HG03066 (cell line): Measurements from ENCODE around the gene WDTC1.
A peak's percentile ranks its signal among the peaks of the same experiment; 100 is the strongest.

ENCODE experiments used
- ATAC-seq: cut with Tn5 transposase; IDR thresholded peaks from one replicate; pipeline ENCODE4 v1.9.1; 2021; ENCODE audit warnings: low read depth; ENCODE audit not compliant: unreplicated experiment

WDTC1 gene

DNA sequence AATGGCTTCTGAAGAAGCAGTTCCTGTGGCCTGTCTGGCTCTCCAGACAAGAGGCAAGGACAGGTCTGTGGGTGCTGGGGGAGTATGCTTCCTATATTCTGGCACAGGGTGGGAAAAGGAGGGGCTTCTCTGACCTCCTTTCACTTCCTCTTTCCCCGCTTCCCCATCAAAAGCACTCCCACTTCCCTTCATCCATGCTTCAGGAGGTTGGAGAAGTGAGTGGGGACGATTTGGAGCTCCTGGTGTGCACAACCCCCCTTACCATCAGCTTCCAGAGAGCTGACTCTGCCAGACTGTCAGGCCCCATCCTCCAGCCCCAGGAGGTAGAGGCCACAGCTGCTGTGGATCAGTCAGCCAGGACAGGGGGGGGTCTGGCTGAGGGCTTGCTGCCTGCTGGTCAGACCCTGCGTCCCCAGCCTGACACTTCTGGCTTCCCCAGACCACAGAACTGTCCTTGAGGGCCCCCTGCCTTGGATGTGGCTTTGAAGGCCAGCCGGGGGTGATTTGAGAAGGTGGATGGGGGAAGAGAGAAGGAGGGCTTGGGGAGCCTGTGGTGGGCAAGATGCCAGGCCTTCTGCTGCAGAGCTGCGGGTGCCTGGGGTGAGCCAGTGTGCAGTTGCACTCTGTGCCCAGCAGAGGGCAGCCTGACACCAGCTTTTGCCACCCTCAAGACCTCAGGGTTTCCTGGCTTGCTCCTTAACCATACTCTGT is 66.1 kb downstream of the WDTC1 start:
- ATAC-seq, result no peak

DNA sequence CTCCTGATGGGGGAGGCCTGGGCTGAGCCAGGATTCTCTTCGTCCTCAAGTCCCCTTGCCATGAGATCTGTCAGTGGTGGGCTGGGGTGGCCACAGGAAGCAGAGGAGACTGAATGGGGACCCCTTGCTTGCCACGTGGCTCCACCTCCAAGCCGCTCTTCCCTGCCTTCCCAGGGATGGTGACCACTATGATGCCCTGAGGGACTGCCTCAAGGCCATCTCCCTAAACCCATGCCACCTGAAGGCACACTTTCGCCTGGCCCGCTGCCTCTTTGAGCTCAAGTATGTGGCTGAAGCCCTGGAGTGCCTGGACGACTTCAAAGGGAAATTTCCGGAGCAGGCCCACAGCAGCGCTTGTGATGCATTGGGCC is 66.6 kb downstream of the WDTC1 start:
- ATAC-seq, result no peak

DNA sequence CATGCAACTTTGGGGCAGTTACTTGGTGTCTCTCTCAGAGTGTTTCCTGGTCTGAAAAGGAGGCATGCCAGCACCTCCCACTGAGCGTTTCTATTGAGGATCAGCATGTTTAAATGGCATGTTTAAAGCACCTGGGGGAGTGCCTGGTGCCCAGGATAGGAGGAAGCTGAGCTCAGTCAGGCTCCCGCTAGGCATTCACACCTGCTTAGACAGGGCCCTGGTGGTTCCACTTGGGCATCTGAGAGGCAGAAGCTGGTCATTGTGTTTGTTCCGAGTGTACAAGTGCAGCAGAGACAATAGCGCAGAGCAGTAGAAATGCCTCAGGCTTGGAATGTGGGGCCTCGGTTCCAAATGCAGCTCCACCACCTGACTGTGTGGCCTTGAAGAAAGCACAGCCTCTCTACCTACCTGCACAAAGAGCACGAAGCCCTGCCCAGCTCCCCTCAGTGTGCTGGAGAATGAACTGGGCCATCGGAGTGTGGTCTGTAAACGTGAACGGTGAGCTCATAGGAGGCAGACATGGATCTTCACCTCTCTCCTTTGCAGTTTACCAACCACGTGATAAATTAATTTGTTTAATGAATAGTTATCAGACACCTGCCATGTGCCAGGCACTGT is 67.3 kb downstream of the WDTC1 start:
- ATAC-seq, result no peak

DNA sequence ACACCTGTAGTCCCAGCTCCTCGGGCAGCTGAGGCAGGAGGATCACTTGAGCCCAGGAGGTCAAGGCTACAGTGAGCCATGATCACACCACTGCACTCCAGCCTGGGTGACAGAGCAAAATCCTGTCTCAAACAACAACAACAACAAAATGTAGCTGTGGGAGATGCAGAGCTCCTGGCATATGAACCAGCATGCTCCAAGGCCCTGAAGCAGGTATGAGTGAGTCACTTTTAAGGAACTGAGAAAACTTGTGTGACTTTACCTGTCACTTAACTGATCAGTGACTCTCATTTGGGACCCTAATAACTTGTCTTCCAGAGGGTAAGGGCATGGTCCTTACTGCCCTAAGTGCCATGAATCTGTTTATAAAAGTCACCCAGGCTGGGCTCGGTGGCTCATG is 68.2 kb downstream of the WDTC1 start:
- ATAC-seq, result no peak

DNA sequence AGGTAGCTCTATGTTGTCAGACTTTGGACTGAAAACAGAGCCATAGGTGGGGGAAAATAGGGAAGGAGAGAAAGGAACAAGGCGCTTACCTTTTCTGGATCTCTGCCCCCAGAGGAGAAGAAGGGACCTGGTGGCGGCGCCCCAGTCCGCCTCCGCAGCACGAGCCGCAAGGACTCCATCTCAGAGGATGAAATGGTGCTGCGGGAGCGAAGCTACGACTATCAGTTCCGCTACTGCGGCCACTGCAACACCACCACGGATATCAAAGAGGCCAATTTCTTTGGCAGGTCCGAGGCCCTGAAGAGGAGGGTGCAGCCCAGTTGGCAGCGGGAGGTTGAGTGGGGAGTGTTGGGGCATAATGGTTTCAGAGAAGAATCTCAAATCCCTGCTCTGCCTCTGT is 69.1 kb downstream of the WDTC1 start:
- ATAC-seq, result no peak

DNA sequence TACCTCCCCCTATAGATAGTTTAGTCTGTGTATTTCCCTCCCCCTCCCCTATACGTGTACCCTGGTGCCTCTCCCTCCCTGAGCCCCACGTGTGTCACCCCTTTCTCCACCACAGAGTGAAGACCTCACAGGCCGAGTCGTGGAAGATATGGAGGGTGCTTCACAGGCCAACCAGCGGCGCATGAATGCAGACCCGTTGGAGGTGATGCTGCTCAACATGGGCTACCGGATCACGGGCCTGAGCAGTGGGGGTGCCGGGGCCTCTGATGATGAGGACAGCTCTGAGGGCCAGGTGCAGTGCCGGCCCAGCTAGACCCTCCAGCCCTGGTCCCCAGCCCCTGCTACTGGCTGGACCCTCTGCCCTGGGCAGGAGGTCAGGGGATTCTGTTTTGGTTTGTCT is 71.6 kb downstream of the WDTC1 start:
- no peak for ATAC-seq

DNA sequence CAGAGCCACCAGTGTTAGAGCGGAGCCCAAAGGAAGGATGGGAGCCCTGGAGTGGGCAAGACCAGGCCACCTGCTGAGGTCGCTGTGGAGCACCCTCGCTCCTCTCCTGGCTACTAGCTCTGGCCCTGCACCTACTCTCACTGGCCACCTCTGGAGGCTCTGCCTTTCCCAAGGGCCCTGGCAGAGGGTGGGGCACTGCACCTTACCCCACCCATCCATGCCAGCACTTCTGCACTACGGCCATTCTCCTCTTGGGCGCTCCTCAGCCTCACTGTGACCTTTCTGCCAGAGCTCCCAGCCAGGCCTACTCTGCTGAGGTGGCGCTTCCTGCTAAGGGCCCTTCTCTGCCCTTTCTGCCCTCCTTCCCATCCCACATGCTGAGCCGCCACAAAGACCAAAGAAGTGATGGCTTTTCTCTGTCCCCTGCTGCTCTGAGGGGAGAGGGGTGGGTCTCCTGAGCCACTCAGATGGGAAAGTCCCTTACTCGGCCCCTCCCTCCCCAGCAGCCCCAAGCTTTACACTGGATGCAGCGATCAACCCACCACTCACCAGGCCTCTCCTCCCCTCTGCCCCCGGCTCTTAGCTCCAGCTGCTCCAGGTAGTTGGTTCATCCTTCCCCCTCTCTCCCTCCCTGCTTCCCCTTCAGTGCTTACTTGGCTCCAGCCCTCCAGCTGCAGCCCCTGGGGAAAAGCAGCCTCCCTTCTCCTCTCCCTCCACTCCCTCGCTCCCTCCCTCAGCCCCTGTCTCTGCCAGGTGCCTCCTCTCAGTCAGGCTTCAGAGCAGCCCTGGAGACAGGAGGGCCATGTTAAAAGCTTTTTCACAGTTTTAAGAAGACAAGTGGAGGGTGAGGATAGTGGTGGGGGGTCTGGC is 72.7 kb downstream of the WDTC1 start:
- ATAC-seq, result no peak

DNA sequence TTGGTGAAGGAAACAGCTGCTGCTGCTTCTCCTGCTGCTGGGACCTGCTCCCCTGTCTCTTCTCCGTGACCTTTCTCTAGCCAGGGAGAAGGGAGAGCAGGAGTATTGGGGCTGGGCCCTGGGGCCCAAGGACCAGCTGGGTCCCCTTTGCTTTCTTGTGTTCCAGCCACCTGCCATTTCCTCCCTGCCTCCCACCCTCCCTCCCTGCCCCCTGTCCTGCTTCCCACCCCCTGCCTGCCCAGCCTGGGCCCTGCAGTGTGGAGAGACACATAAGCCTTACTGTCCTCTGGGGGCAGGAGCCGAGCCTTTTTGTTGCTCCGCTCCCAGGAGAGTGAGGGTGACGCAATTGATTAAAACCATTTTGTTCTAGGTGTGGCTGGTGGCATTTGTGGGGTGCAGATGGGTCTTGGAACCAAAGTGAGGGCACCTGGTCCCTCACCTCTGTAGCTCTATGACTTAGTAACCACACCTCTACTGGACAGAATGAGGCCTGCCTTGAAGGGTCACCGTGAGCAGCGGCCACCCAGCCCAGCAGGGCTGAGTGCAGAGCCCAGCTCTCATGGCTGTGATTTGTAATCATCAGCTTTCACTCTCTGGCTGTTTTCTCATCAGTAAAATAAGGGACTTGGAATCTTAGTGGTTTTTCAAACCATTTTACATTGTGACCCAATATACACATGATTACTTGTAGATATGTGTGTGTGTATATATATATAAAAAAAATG is 73.6 kb downstream of the WDTC1 start:
- no peak for ATAC-seq

DNA sequence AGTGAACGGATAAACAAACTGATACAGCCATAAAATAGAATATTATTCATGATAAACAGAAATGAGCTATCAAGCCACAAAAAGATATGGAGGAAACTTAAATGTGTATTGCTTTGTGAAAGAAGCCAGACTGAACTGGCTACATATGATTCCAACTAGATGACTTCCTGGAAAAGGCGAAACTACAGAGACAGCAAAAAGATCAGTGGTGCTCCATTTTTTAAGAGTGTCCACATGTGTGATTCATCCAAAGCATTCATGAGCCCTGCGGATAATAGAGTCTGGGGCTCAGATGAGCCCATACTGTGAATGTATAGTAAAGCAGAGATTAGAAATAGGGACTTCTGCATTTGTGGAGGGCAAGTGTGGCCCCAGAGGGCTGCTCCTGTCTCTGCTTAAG is 79.7 kb downstream of the WDTC1 start:
- no peak for ATAC-seq

DNA sequence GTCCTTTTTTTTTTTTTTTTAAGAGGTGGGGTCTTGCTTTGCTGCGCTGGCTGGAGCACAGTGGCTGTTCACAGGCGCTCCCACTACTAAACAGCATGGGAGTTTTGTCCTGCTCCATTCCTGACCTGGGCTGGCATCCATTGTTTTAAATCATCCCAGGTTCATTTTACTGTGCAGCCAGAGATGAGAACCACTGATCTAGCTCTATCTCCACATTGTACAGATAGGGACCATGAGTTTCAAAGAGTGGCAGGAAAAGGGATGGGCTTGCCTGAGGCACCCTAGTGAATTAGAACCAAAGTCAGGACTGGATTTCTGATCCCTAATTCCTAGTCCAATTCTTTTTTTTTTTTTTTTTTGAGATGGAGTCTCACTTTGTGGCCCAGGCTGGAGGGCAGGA is 80.3 kb downstream of the WDTC1 start:
- no peak for ATAC-seq

DNA sequence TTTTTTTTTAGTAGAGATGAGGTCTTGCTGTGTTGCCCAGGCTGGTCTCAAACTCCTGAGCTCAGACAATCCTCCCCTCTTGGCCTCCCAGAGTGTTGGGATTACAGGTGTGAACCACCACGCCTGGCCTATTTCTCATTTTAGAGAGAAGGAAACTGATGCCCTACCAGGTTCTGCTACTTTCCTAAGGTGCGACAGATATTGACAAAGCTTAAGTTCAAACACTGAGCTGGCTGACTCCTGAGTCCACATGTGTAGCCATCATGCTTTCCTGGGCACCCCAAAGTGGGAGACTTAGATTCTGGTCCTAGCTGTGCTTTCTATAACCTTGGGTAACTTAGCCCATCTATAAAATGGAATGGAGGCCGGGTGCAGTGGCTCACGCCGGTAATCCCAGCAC is 82.4 kb downstream of the WDTC1 start:
- no peak for ATAC-seq

DNA sequence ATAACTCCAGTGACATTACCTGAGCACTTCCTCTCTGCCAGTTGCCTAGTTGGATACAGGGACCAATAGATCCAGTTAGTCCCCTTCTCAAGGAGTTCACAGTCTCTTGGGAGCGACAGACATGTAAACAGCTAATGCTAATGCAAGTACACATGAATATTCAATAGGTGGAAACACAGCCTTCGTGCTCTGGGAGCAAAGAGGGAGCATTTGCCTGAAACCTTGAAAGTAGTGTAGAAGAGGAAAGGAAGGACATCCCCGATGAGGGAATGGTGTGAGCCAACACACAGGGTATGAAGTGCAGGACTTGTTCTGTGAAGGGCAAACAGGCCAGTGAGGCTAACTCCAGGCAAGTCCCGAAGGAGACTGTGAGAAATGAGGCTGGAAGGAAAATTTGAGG is 83.7 kb downstream of the WDTC1 start:
- no peak for ATAC-seq

DNA sequence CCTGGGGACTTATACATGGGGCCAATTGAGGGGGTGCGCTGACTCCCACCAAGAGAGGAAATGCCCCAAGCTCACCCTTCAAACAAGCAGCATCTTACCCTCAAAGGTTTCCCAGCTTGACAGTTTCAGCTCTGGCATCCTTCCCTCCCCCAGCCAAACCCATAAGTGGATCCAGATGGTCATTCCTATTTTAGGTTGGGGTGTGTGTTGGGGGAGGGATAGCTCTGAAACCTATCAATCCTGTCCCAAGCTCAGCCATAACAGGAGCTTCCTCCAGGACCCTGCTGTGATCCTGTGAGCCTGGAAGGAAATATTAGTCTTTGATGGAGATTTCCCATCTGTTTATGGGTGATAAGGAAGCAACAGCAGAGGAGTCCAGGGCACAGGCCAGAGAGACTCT is 84.2 kb downstream of the WDTC1 start:
- ATAC-seq, result no peak

DNA sequence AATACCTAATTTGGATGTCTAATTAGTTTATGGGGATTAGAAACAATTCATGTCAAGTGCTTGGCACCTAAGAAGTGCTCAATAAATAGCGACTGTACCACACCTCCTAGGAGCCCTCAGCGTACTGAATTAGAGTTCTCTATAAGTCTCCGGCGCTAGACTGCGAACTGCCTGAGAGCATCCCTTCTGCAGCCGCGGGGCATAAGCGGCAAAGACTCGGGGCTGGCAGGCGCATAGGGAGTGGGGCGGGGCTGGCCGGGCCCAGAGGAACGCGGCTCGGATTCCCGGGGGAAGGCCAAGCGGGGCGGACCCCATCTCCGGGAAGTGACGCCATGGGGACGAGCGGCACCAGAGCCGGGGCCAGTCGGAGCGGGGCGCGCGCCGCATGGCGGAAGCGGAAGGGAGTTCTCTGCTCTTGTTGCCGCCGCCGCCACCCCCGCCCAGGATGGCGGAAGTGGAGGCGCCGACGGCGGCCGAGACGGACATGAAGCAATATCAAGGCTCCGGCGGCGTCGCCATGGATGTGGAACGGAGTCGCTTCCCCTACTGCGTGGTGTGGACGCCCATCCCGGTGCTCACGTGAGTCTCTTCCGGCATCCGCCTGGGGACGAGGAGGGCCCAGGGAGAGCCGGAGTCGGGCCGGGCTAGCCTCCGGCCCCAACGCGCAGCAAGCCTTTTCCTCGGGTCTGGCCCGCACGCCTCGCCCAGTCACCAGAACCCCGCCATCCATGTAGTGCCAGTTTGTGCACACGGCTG is 87.6 kb downstream of the WDTC1 start, which contains the start of gene TMEM222:
TSS of gene TMEM222 (plus strand) at position 351 of the 756 bp plus-strand sequence. CDS start at position 386, 35 bp downstream.
- ATAC-seq, result peak; percentile 93

DNA sequence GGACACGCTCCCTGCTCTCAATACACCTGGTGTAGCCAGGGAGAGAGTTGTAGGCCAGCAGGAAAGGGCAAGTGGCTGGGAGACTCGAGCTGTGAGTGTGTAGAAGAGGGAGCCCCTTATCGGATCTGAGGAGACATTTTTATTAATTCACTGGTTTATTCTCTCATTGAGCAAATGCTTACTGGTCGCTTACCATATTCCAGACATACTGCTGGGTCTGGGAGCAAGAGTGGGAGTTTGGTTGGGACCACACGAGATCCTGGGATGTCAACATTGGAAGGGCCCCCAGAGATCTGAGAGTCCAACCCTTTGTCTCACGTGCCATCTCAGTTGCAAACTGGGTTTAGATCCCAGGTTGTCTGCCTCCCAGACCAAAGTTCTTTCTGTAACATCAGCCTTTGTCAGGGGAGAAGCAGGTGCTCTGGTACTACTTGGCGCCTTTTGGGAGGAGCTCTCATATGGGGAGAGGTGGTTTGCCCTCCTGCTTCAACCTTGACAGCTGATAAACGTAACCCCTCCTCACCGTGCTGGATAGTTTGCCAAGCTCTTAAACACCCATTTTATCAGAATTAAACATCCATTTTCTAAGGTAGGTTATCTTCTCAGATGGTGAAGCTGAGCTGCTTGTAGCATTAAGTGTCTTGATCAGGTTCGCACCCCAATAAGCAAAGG is 88.3 kb downstream of the WDTC1 start:
- ATAC-seq, result no peak

DNA sequence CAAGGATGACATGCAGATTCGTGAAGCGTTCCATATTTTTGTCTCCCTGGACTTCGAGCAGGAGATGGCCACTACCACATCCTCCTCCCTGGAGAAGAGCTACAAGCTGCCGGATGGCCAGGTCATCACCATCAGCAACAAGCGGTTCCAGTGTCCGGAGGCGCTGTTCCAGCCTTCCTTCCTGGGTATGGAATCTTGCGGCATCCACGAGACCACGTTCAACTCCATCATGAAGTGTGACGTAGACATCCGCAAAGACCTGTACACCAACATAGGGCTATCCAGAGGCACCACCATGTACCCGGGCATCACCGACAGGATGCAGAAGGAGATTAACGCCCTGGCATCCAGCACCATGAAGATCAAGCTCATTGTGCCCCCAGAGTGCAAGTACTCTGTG is 90.9 kb downstream of the WDTC1 start:
- ATAC-seq, result no peak

DNA sequence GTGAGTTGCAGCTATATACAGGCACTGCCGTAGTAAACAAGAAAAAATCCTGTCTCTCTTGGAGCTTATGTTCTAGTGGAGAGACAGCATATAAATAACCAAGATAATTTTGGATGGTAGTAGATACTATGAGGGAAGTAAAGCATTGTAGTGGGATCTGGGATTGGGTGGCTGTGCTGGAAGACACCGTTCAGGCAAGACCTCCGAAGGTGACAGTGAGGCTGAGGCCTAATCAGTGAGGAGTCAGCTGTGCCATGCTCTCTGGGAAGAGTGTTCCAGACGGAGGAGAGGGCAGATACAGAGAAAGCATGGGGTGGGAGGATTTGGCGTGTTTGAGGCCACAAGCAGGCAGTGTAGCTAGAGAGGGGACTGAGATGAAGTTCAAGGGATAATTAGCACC is 93.5 kb downstream of the WDTC1 start:
- no peak for ATAC-seq

DNA sequence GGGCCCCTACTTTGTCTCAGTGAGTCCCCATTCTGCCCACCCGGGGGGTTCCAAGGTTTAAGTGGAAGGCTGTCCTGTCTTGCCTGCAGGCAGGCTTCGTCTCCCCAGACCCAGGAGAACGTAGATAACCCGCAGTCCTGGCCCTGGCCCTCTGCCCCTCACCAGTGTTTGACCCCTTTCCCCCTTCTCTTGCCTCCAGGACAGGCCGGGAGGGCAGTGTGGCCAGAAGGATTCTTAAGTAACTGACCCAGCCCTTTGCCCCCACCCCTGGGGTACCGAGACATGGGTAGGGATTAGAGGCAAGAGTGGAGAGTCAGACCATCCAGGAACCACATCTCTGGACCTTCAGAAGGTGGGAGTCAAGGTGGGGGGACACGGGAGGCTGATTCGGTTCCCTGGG is 96.4 kb downstream of the WDTC1 start:
- ATAC-seq, result no peak

DNA sequence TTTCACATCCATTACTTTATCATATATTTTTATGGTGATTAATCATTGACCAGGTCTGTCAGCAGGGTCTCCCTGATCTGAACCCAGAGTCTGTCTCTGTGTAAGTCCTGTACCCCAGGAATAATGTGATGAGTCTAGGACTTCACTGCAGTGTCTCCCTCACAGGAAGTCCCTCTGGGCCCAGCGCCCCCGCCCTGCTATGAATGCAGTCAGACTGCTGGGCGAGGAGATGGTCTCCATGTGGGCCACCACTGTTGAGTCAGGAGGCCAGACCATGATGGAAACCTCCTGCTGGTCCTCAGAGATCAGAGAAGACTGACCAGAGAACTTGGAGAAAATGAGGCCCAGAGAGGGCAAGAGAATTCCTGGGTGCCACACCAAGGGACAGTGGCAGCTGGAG is 97.0 kb downstream of the WDTC1 start:
- no peak for ATAC-seq

DNA sequence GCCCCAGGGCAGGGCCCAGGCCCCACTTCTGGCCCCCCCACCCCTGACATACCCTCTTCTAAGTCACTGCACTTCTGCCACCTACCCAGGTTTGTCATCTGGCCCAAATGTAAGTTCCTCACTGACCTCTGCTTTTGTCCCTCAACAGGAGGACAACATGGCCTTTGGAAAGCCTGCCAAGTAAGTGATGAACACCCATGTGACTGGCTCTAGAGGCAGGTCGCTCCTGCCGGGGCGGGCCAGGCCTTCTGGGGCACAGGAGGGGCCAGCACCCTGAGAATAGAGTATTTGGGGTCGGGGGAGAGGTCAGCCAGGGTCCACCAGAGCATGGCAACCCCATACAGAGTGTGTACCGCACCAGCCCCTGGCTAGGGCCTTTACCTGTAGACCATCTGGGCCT is 97.5 kb downstream of the WDTC1 start:
- ATAC-seq, result no peak
